NB4 (cell line): ENCODE measurements around the gene SS18L1.

Source experiments
- MYC ChIP-seq: IDR thresholded peaks from 2 replicates; pipeline ENCODE4 v1.6.1; 2011; ENCODE audit warnings: low read depth, low read length
- POLR2A ChIP-seq: IDR thresholded peaks from 2 replicates; pipeline ENCODE4 v1.6.1; 2011; ENCODE audit warnings: mild to moderate bottlenecking; ENCODE audit not compliant: insufficient read length; ENCODE audit errors: extremely low read depth

DNA sequence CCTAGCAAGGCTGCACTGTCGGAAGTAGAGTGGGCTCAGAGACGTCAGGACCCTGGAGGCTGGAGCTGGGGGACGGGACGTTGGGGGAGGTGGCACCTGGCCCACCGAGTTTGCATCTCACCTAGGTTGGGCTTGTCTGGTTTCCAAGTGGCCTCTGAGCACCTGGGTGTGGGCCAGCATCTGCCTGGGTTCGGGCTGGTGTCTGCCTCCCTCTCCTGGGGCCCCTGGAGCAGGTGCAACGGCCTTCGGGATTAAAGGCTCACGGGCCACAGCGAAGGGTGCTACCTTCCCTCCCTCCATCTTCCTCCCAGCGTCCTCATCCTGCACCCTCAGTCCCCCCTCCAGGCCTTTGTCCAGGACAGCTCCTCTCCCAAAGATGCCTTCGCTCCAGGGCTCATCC is 70.5 kb downstream of the SS18L1 start:
- TF ChIP-seq MYC = no peak
- TF ChIP-seq POLR2A = no peak
